HG02852 (cell line): ENCODE results near the gene AGAP2.

Source experiments
- ATAC-seq: cut with Tn5 transposase; IDR thresholded peaks from one replicate; pipeline ENCODE4 v1.9.1; 2021; ENCODE audit warnings: mild to moderate bottlenecking, moderate library complexity; ENCODE audit not compliant: unreplicated experiment

AGAP2 gene

DNA sequence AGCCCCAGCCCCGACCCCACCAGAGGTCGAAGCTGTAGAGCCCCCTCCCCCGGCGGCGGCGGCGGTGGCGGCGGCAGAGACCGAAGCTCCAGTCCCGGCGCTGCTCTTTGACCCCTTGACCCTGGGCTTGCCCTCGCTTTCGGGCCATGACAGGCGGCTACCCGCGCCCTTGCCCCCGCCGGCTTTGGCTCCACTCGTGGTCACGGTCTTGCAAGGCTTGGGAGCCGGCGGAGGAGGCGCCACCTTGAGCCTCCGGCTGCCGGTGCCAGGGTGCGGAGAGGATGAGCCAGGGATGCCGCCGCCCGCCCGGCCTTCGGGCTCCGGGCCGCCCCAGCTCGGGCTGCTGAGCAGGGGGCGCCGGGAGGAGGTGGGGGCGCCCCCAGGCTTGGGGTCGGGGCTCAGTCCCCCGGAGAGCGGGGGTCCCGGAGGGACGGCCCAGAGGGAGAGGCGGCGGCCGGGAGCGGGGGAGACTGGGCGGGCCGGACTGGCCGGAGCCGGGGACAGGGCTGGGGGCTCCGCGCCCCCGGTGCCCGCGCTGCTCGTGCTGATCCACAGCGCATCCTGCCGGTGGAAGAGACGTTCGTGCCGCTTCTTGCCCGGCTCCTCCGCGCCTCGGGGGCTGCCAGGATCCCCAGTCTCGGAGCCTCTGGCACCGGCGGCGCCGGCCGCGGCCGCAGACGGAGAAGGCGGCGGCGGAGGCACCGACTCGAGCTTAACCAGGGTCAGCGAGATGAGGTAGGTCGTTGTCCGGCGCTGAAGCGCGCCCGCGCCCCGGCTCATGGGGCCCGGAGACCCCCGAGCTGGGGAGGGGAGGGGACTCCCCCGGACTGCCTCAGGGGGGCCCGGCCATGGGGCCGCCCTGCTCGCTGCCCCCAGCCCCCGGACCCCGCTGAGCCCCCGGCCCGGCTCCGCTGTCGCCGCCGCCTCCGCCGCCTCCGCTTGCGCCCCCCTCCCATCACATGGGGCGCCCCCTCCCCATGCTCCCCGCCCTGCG, 778 bp downstream of the AGAP2 start:
- ATAC-seq, result no peak

DNA sequence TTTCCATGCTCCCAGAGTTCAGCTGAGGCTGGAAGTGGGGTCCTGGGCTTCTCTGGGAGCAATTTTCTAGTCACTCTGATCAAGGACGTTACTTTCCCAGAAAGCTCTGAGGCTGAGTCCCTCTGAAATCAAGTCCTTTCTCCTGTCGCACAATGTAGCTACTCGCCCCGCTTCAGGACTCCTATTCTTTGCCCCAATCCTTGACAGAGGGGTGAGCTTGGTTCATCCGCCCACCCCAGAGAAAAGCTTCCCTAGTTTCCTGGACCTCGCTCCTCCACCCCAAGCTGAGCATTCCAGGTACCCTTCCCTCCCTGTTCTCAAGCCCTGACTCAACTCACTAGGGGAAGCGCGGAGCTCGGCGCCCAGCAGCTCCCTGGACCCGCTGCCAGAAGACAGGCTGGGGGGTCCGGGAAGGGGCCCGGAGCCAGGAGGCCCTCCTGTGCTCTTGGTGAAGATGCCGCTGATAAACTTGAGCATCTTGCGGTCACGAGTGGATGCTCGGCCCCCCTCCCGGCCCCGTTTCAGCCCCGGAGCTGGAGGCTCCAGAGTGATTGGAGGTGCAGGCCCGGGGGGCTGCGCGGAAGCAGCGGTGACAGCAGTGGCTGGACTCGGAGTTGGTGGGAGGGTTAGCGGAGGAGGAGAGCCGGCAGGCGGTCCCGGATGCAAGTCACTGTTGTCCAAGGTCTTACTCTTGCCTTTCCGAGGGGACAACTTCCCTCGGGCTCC, 1.6 kb downstream of the AGAP2 start:
- ATAC-seq, result no peak

DNA sequence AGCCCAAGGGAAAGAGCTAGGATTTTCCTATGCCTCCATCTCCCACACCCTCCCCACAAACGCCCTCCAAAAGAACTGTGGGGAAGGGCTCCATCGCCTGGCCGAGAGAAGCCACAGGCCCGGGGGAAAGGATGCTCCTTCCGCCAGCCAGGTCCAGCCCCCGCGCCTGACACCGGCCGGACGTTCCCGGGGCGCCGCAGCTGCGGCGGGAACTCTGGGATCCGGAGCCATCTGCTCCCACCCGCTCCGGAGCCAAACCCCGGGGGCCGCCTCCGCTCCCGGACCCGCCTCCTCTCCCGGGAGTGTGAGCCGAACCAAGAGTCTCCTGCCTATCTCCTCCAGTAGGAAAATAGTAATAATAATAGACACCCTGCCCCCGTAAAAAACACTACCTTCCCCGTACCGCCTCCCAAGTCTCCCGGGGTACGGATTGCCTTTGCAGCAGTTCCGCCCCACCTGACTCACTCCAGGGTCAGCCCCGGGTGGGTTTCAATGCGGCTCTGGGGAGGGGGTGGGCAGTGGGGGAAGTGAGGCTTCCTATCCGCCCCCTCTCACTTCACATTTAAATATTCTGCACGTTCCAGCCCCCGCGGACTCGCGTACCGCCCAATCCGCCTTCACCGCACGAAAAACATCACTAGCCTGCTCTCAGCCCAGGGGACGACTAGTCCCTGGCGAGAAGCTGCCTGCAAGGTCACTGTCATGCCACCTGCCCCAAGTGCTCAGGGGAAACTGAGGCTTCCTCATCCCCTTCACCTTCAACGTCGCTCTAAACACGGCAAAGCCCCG, 2.4 kb downstream of the AGAP2 start:
- no peak for ATAC-seq

DNA sequence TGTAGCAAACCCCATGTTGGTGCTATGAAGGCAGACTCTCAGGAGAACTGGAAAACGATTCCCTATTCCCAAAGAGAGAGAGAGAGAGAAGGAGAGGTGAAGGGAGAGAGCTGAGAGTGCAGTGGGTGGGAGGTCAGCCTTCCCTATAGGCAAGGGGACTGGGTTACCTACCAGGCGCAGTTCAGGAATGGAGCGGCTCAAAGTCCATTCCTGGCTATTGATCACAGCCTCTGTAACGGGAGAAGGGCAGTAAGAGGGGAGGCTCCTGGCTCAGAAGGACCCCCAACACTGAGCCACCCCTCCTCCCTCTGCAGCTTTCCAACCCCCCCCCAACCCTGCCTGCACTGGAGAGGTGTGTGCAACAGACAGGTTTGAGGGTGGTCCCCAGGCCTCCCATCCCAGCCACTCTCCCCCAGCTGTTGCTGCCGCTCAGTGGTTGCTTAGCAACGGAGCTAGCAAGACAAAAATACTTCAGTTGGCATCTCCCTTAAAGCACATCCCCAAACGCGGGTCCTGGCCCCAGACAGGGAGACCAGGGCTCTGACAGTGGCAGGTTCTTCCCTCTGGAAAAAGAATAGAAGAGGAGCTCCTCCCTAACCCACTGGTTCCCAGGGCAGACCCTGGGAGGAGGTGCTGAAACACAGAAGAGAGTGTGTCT, 3.2 kb downstream of the AGAP2 start:
- no peak for ATAC-seq

DNA sequence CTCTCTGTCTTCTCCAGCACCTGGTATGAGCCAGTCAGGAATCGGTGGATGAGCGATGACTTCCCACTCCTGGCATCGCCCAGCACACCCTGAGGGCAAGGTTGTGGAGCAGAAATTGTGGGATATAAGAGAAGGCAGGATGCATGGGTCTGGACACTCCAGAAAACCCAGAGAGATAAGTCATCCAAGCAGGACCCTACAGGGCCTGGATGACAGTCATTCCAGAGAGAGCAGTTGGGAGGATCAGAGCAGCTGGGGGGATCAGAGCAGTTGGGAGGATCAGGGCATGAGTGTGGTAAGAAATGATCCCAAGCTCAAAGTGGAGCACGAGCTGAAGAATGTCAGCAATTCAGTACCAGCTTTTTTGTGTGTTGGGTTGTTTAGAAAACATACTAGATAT, 4.0 kb downstream of the AGAP2 start:
- ATAC-seq, result no peak

DNA sequence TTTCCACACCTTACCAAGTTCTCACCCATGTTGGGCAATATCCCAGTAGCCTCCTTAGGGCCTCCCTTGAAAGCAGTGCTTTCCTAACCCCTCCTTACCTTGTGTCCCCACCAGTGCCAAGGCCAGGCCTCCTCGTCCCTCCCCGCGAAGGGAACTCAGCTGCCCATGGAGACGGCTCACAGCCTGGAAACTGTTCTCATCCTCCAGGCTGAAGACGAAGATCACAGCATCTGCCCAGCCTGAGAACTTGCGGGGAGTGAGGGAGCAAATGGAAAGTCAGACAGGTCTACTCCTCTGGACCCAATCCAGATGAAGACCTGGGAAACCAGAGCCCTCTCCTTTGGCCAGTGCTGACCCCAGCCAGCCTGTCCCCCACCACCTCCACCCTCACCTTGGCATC, 4.6 kb downstream of the AGAP2 start:
- no peak for ATAC-seq

DNA sequence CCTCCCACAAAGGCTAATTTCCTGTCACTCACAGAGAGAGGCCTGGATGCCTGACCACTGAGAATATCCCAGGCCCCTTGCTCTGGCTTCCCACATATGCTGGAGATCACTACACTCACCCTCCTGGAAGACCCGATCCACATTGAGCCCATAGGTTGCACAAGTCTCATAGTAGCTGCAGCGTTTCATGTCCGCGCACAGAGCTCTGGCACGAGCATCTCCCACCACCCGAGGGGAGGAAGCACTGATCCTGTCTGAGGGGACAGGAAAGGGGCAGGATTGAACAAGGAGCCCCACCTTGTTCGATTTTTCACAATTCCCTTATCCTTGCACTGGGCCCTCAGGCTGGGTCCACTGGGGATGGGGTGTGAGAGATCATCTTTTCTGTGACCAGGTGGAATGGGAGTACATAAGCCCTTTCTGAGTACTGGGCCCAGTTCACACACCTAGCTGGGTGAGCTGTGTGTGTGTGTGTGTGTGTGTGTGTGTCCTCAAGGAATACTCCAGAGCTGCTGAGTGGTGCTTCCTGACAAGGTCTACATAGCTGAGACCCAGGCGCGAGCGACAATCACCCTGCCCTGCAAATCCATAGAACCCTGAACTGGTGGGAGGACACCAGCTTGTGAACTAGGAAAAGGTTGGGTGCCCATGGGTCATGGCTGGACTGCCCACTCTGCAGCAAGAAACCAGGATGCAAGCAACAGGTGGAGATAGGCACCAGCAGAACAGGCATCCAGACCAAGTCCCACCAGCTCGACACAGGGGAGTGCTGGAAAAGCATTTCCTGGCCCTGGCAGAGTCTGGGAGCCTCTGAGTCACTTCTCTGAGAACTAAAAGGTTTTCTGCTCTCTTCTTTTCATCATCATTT, 5.6 kb downstream of the AGAP2 start:
- ATAC-seq, result no peak

DNA sequence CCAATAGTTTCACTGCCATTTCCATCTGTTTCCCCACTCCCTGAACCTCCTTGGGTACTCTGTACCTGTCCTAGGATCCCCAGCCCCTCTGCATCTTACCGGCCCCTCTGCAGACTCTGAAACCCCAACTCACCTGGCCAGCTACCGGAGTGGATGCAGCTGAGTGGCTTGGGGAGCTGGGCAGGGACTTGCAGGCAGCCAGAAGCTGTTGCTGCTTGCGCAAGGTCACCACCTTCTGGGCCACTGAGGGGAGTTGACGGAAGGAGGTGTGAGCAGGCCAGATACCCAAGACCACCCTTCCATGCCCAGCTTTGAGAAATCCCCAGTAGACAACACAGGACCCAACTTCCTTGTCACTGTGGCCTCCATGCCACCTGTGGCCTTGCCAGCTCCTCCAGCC, 6.3 kb downstream of the AGAP2 start:
- ATAC-seq, result no peak

DNA sequence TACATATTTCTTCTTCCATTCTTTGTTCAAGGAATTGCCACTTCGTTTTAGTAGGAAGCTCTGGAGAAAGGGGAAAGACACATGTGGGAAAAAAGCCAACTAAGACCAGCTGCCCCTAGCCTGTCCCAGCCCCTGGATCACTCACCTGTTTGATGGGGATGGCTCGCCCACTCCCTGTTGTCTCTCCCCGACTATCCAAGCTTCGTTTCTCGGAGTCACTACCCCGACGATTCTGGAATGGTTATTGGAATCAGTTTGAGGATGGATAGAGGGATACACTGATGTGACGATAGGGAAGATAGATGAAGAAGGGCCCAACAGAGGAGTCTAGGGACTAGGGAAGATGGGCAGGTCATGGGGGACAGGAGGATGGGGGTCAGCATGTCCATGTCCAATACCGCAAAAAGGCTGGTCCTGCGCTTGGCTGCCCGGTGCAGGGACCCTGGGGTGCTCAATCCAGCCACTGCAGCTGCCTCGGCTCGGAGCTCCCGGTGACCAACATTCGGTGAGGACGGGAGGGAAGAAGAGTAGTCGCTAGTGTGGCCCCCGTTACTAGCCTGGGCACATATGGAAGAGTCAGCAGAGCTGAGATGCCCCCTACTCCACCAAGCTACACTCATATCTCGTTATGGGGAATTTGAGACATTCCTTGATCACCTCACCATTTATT, 7.0 kb downstream of the AGAP2 start:
- no peak for ATAC-seq

DNA sequence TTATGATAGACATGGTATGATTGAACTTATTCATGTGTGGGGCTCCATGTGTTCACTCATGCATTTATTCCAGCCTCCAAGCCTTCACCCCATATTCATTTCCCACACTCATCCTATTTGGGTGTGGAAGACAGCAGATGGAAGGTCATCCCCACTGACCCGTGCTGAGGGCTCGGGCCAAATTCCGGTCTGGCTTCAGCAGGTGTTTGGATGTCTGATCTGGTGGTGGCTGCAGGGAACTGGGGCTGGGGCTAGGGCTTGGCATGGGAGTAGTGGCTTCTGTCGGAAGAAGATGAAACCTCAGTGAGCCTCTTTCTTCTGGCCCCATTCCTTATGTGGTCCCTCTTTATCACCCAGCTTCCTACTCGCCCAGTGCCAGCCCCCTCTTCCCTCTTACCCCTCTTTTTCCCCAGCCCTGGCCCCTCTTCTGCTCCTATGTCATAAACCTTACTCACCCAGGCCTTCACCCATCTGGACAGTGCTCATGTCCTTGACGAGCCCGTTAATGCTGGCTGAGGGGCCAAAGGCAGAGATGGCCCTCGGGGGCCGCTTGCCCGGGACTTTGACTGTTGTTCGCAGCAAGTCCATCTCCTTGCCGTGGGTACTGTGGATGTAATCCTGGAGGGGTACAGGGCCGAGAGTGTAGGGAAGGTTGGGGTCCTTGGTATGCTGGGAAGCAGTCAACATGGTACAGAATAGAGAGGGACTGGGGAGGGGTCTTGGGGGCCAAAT, 8.0 kb downstream of the AGAP2 start:
- no peak for ATAC-seq

DNA sequence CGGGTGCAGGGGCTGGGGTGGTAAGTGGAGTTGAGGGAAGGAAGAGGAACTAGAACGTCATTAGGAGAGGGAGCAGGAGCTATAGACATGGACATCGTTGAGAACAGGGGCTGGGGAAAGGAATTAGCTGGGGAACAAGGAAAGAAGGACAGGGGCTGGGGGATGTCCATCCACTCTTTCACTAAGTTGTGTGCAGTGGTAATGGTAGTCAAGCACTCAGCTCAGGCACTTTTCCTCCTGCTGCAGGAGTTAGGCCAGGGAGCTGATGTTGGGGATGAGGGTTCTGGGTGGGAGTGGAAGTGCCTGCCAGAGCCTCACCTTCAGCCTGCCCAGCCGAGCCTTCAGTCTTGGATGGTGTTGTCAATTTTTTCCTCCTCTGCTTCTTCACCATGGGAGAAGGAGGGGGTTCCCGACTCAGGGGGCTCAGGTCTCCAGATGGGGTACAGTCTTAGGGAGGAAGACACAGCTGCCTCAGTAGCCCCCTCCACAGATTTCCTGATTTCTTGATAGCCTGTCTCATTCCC, 9.2 kb downstream of the AGAP2 start:
- ATAC-seq, result no peak

DNA sequence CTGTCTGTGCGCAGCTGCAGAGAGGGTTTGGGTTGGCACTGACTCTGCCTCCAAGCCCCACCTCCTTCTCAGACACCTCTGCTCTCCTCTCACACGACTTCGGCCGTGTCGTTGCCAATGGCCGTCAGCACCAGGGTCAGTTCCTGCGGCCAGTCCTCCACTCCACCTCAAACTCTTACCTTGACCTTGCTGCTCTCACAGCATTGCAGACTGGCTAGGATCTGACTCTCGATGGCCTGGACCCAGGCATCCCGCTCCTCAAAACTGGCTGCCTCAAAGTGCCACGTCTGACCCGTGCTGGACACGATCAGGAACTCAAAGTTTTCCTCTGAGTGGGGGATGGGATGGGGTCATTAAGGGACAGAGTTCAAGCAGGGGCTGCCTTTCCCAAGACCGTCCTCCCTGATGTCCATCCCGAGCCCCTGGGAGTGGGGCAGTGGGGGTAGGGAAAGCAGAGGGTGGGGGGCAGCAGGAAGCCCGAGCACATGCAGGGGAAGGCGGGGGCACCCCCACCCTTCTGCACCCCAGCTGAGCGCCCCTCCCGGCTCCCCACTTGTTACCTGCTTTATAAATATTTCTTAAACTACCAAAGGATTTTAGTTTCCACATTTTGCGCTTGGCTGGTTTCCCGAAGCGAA, 10.7 kb downstream of the AGAP2 start:
- no peak for ATAC-seq

DNA sequence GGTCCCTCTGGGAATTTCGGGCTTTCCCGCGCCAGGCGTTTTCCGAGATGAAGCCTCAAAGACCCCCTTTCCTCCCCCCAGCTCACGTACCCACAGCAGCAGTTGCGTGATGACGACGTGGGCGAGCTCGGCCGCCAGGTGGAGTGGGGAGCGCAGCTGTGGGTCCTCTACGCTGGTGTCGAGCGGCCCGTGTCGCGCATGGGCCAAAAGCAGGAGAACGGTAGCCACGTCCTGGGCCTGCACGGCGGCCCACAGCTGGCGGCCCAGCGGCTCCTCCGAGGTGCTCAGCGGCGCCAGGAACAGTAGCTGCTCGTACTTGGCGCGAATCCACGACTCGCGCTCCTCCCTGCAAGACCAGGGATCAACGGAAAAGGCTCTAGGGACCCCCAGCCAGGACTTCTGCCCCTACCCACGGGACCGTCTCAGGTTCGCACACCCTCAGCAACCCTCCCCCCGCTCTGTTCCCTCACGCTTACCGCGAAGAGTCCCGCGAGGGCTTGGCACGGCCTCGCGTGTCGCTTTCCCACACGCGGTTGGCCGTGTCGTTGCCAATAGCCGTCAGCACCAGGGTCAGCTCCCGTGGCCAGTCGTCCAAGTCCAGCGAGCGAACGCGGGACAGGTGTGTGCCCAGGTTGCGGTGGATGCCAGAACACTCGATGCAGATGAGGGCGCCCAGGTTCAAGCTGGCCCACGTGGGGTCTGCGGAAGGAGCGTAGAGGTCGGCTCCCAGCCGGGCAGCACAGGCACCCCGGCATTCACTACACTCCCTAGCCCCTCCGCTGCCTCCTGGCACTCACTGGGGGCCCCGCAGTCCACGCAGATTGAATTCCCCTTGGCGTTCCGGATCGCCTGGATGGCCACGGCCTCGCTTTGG, 11.4 kb downstream of the AGAP2 start:
- ATAC-seq, result no peak

DNA sequence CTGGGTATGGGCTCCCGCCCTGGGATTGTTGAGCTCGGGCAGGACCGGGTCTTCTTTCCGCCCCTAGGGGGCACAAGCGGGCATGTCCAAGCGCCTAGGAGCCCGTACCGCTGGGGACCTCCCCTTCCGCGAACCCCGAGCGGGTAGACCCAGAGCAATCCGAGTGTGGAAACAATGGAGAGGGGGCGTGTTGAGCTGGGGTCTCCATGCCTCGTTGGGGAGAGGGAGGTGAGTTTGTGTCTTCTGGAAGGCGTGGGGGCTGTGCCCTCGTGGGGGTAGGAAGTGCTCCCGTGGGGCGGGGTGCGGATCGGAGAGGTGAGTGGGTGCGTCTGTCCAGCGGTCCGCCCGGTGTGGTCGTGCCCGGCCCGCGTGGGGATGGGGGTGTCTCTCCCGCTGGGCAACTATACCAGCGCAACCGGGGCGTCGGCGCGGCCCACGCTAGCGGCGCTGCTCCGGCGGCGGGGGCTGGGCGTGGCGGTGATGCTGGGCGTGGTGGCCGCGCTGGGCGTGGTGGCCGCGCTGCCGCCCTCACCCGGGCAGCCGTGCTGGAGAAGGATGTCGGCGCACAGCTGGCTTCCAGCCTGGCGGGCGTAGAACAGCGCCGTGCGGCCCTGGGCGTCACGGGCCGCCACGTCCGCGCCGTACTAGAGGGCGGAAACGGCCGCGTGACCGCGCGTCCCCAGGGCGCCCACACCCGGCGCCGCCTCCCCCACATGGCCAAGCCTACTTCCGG, 12.2 kb downstream of the AGAP2 start:
- ATAC-seq, result no peak

DNA sequence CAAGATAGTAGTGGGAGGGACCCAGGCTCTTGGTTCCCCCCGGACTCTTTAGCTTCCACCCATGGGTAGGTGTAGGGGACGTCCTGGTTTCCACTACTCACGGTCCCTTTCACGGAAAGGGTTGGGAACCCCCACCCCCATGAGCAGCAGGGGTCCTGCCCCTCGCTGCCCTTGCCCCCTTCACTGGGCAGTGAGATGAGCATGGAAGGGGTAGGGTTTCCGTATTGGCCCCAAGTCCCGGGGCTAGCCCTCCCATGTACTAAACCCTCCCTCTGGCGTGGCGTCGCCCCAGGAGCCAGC, 12.7 kb downstream of the AGAP2 start:
- ATAC-seq, result no peak

DNA sequence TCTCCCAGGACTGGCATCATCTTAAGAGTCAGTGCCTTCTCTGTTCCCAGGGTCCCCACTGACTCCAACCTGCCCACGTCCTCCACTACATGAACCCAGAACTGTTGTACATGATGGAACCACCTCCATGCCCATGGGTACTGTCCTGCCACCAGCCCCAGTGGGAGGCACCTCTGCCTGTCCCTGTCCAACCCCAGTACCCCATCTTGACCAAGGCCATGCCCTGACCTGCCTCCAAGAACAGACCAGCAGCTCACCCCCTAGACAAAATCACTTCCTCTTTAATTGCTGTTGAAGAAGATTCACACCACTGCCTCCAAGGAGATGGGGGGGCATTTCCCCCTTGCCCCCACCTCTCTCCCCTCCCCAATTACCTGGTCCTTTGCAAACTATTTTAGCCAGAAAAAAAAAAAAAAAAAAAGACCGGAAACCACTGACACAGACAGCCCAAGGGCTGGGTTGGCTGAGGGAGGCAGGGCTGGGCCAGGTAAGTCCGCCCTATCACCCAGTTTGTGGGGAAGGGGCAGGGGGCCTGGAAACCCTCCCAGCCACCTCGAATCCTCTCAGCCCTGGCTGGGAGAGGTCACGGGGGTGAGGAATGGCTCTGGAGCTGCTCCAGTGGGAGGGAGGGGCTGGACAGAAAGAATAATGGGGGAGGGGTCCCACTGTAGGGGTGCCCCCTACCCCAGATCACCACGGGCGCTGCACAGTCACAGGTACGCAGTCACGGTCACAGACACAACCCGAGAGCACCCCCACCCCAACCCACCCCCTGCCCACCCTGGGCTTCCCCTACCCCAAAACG, 13.4 kb downstream of the AGAP2 start:
- no peak for ATAC-seq
